Transverse colon (tissue), 4 donors: ENCODE results near the gene JAK2. TPM values are rescaled to one million over a fixed set of nuclear protein-coding genes. Genes with fewer than 3 reads are reported as not detected.

Source experiments
- DNase-seq: peaks from one replicate; pipeline ENCODE4 v3.0.0-alpha.2; 2019
- H3K27ac ChIP-seq, 4 donors: fragments of 200-600 bp; sonication (generic); 2 replicates each; pipeline ENCODE4 v1.5.1; 2016 to 2018; ENCODE audit warnings: inconsistent platforms in 4 of 4
- H3K27me3 ChIP-seq: fragments of 200-600 bp; sonication (generic); 2 replicates; pipeline ENCODE4 v1.5.1; 2017; ENCODE audit warnings: inconsistent platforms
- H3K36me3 ChIP-seq, 4 donors: fragments of 200-600 bp; sonication (generic); 2 replicates each; pipeline ENCODE4 v1.5.1; 2017 to 2019; ENCODE audit warnings: inconsistent platforms in 4 of 4
- H3K4me1 ChIP-seq, 4 donors: fragments of 200-600 bp; sonication (generic); 2 replicates each; pipeline ENCODE4 v1.5.1; 2017 to 2020; ENCODE audit warnings: inconsistent platforms in 4 of 4
- H3K4me3 ChIP-seq, 4 donors: fragments of 200-600 bp; sonication (generic); 1 replicate in 1 of 4; 2 replicates in 3 of 4; pipeline versions ENCODE4 v1.5.1 to v1.6.1; 2017 to 2019; ENCODE audit warnings: inconsistent platforms in 4 of 4
- H3K9me3 ChIP-seq, 2 donors: fragments of 200-600 bp; sonication (generic); 2 replicates each; pipeline ENCODE4 v1.5.1; 2017 to 2019; ENCODE audit warnings: inconsistent platforms in 2 of 2
- EP300 ChIP-seq: sonication (generic); formaldehyde crosslinking; IDR thresholded peaks from one replicate; pipeline ENCODE4 v1.6.1; 2017; ENCODE audit warnings: antibody characterized with exemption, low read depth
- POLR2A ChIP-seq: fragments of 450-650 bp; IDR thresholded peaks from one replicate; pipeline ENCODE4 v1.6.1; 2016; ENCODE audit warnings: antibody characterized with exemption, mild to moderate bottlenecking, moderate library complexity
- POLR2AphosphoS5 ChIP-seq, 3 donors: sonication (generic); formaldehyde crosslinking; IDR thresholded peaks; one replicate each; pipeline ENCODE4 v1.6.1; 2016; ENCODE audit warnings: antibody characterized with exemption in 3 of 3
- WGBS, 2 donors: methylation state at CpG; one replicate each; pipeline ENCODE4 v1.1.5; 2018; ENCODE audit warnings: low coverage in 1 of 2; 5-methylcytosine and 5-hydroxymethylcytosine counted together
- in situ Hi-C, 4 donors: fragments of 200-750 bp; cut with MboI; loops; one replicate each; pipeline versions ENCODE4 v1.15.0 to v1.15.1; 2017; ENCODE audit warnings: low sequenced_read_pairs in 3 of 4, low pct_ligation_motif_present in 1 of 4, low pct_unique_long_range_greater_than_20kb in 1 of 4
- intact Hi-C: fragments of 100-400 bp; cut with DNase I; formaldehyde crosslinking; loops from one replicate; pipeline ENCODE4 v1.15.1; 2023; ENCODE audit warnings: low total_unique reads
- total RNA-seq, 4 donors: library from RNA; depleted of rRNA; stranded (reverse); fragments of >200 nt; gene quantifications; one replicate each; pipeline ENCODE4 v1.1.0, GENCODE V29; 2016
- TF ChIP-seq, protein P1 (sequence below), 5 experiments: fragments of 200-600 bp in 3 of 5; fragments of 450-650 bp in 2 of 5; sonication (generic) in 3 of 5; IDR thresholded peaks; 1 replicate in 2 of 5; 2 replicates in 3 of 5; pipeline ENCODE4 v1.5.1; 2016 to 2017; ENCODE audit warnings: antibody characterized with exemption in 5 of 5, inconsistent platforms in 3 of 5, mild to moderate bottlenecking in 2 of 5, moderate library complexity in 1 of 5

Gene JAK2
- total RNA-seq, 4 donors from 2014 or later = 8.0 to 27.6 (median 17.4) TPM

DNA sequence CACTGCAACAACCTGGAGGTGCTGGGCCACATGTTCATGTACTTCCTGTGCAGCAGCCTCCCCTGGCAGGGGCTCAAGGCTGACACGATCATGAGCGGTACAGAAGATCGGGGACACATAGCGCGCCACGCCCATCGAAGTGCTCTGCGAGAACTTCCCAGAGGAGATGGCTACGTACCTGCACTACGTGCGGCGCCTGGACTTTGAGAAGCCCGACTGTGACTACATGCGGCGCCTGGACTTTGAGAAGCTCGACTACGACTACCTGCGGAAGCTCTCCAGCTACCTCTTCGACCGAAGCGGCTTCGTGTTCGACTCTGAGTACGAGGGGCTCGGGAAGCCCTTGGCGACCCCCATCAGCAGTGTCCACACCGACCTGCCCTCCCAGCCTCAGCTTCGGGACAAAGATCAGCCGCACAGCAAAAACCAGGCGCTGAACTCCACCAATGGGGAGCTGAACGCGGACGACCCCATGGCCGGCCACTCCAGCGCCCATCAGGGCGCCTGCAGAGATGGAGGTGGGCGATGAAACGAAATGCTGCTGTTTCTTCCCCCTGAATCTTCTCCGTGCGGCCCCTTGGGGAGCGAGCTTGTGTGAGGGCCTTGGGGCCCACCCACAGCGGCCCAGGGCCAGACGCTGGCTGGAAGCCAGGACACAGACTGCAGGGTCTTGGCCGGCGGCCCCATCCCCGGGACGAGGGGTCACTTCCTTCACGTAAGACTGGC is 56.5 kb downstream of the JAK2 start:
- intact Hi-C loops (no loop called here), in situ Hi-C loops (no loop called here)
- H3K4me1 ChIP-seq = no peaks in the 10 kb centered on the region
- no peaks in the 10 kb centered on the region for H3K9me3 ChIP-seq
- DNase-seq = no peak
- TF ChIP-seq POLR2A = no peak
- TF ChIP-seq, protein P1, sequence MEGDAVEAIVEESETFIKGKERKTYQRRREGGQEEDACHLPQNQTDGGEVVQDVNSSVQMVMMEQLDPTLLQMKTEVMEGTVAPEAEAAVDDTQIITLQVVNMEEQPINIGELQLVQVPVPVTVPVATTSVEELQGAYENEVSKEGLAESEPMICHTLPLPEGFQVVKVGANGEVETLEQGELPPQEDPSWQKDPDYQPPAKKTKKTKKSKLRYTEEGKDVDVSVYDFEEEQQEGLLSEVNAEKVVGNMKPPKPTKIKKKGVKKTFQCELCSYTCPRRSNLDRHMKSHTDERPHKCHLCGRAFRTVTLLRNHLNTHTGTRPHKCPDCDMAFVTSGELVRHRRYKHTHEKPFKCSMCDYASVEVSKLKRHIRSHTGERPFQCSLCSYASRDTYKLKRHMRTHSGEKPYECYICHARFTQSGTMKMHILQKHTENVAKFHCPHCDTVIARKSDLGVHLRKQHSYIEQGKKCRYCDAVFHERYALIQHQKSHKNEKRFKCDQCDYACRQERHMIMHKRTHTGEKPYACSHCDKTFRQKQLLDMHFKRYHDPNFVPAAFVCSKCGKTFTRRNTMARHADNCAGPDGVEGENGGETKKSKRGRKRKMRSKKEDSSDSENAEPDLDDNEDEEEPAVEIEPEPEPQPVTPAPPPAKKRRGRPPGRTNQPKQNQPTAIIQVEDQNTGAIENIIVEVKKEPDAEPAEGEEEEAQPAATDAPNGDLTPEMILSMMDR (IDR thresholded peaks at IDR 0.05) = no peak
- TF ChIP-seq EP300 = no peak
- TF ChIP-seq POLR2AphosphoS5 (IDR thresholded peaks at IDR 0.05) = no peak
- H3K36me3 ChIP-seq = peaks cover 0 to 37% (median 10%) of the 10 kb centered on the region in 4 donors
- no peaks in the 10 kb centered on the region for H3K27me3 ChIP-seq
- H3K27ac ChIP-seq = no peak overlapping the region
- WGBS, 2 donors = 98% methylated on average over 48 of the region's 48 CpGs; no CpG with 5 or more reads in 1 of the 2 donors
- H3K4me3 ChIP-seq = no peak overlapping the region

DNA sequence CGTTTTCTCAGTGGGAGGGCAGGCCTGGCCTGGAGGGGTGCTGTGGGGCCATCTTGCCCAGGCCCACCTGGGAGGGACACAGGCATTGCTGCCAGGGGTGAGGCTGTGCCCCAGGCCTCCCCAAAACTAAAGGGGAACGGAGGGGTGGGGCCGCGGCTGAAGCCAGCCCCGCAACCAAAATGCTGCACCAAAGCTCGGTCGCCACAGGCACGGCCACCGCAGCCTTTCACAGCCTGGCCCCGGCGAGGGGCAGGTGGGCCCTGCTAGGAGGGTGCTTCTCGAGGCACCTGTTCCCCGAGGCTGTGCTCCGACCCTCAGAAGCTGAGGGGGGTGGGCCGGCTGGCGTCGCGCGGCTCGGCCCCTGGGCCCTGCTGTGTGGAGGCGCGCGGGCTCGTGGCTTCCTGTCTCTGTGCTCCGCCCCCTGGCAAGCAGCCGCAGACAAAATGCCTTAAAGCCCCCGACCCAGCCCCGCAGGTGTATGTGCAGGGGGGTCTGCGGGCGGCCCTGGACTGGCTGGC is 57.6 kb downstream of the JAK2 start:
- peaks cover 0 to 42% (median 10%) of the 10 kb centered on the region in 4 donors for H3K36me3 ChIP-seq
- in situ Hi-C loops = no loop called here

DNA sequence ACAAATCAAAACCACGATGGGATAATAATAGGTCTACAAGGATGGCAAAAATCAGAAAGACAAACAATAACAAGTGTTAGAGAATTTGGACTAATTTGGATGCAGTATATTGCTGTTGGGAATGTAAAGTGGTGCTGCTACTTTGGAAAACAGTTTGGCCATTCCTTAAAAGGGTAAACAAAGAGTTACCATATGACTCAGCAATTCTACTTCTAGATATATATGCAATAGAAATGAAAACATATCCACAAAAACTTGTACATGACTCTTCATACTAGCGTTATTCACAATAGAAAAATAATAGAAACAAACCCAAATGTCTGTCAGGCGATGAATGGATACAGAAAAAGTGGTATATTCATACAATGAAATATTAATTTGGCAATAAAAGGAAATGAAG is 58.3 kb downstream of the JAK2 start:
- H3K9me3 ChIP-seq = no peaks in the 10 kb centered on the region
- WGBS, 2 donors = 90 to 98% methylated on average over 3 of the region's 3 CpGs
- TF ChIP-seq POLR2A (no peak), POLR2AphosphoS5 (IDR thresholded peaks at IDR 0.05) (no peak), EP300 (no peak)
- TF ChIP-seq, protein P1 (IDR thresholded peaks at IDR 0.05) = no peak
- H3K27me3 ChIP-seq = no peaks in the 10 kb centered on the region
- no peaks in the 10 kb centered on the region for H3K4me1 ChIP-seq
- DNase-seq = no peak
- H3K4me3 ChIP-seq = no peak overlapping the region
- in situ Hi-C loops (no loop called here), intact Hi-C loops (no loop called here)
- H3K36me3 ChIP-seq = peaks cover 0 to 47% (median 10%) of the 10 kb centered on the region in 4 donors
- no peak overlapping the region for H3K27ac ChIP-seq

More for the DNA sequence above, 57.6 kb downstream of the JAK2 start:
- TF ChIP-seq, protein P1 (IDR thresholded peaks at IDR 0.05) = no peak
- TF ChIP-seq POLR2AphosphoS5 (IDR thresholded peaks at IDR 0.05) (no peak), POLR2A (no peak), EP300 (no peak)
- Histone ChIP-seq H3K27ac (no peak overlapping the region), H3K4me1 (no peaks in the 10 kb centered on the region), H3K4me3 (no peak overlapping the region), H3K27me3 (no peaks in the 10 kb centered on the region), H3K9me3 (no peaks in the 10 kb centered on the region)
- DNase-seq = no peak
- WGBS, 2 donors = 43 to 91% methylated on average over 4 to 13 of the region's 30 CpGs
- intact Hi-C loops = no loop called here

DNA sequence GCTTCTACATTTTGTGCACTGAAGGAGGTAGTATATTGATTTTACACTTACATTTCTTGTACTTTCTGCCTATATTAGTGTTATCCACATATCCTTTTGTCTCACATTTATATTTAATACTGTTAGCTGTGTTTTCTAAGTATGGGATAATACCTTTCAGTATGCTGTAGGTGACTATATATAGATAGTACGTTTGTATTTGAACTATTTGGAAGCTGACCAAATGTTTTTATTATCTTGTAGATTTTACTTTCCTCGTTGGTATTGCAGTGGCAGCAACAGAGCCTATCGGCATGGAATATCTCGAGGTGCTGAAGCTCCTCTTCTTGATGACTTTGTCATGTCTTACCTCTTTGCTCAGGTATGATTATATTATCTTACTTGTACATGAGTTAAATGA is 59.1 kb downstream of the JAK2 start:
- TF ChIP-seq POLR2A (no peak), EP300 (no peak), POLR2AphosphoS5 (IDR thresholded peaks at IDR 0.05) (no peak)
- TF ChIP-seq, protein P1 (IDR thresholded peaks at IDR 0.05) = no peak
- no peaks in the 10 kb centered on the region for H3K4me1 ChIP-seq
- in situ Hi-C loops (no loop called here), intact Hi-C loops (no loop called here)
- no peak overlapping the region for H3K27ac ChIP-seq
- H3K4me3 ChIP-seq = no peak overlapping the region
- H3K27me3 ChIP-seq = no peaks in the 10 kb centered on the region
- WGBS, 2 donors = 77 to 81% methylated on average over 4 of the region's 4 CpGs
- no peaks in the 10 kb centered on the region for H3K9me3 ChIP-seq
- H3K36me3 ChIP-seq = peaks cover 0 to 47% (median 10%) of the 10 kb centered on the region in 4 donors
- no peak for DNase-seq
